T-helper 9 cell (primary cell): Measurements from ENCODE around the gene DCAF6.
"Not testable (repeated sequence)": the region's sequence is repeated elsewhere in the genome, so short reads cannot be mapped to it uniquely, and the experiment has no call there.

ENCODE experiments used
- DNase-seq: peaks from one replicate; pipeline ENCODE4 v3.0.0-alpha.2; 2020

Gene DCAF6

DNA sequence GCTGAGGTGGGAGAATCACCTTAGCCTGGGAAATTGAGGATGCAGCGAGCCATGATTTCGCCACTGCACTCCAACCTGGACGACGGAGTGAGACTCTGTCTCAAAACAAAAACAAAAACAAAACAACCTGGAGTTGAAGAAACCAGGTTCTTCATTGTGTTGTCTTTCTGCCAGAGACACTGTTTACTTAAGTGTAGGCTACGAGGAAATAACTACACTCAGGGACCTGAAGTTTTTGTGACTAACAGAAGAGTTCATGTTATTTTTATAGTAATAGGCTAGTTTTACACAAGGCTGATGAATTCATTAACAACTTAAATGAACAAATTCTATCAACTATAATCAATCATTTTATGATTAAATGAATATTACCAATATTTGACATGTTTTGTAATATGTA lies 98.9 kb downstream of the DCAF6 start:
- DNase-seq, result no peak

DNA sequence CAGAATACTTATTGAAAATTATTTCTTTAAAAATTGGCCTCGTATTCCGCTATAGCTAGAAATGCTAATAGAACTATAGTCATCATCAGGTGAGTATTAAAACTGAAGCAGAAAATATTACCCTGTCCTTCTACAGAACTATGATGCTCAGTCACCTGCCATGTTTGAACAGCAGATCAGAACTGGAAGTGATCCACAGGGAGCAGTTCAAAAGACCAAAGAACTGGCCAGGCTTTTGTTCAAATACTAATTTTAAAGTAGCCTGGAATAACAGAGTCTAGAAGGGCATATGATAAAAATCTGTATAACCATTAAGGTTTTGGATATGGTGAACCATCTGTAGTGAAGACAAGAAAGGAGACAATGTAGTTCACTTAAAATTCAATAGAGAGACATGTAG lies 105.9 kb downstream of the DCAF6 start:
- no peak for DNase-seq

DNA sequence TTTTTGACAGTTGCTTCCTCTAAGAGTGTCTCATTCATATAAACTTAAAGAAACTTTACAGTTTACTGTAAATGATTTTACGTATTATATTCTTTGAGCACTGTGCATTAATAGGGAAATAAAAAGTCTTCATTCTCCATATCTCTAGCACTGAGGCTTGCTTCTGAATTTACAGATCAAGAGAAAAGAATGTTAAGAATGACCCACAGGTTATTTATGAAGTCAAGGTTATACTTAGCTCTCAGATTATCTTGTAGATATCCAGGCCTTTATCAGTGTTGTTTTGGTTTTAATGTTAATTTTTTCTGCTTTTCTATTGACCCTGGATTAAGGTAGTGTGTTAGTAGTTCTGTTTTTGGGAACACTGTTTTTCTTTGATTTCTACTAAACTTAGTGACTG lies 108.8 kb downstream of the DCAF6 start:
- no peak for DNase-seq

DNA sequence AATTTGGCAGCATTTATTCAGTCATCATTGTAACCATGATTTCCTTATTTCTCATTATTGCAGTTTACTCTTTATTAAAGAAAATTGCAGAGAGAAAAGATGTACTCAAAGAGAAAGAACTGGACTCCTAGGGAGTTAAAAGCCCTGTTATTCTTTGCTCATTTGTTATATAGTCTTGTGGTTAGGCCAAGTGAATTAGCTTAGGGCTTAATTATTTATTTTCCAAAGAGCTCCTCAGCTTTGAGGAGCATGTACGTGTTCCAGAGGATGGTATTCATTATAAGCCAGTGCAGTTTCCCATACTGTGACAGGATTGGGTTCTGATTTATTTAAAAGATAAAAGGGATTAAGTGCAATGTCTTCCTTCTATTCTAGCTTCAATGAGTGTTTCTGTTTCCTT lies 113.8 kb downstream of the DCAF6 start:
- no peak for DNase-seq

DNA sequence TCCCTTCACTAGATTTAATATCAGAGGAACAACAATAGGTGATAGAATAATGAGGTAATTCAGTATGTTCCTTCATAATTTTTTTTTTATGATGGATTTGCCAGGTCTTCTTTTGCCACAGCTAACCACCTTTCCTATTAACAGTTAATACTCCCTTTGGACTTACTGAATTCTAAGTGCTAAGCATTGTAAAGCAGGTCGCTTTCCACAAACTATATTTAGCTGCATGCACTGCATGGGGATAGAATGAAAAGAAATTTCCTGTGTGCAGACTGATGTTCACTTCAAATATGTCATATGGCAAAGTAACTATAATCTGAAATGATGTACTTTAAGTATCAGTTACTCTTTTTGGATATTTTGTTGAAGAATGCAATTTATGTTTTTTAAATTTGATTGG lies 114.4 kb downstream of the DCAF6 start:
- DNase-seq, result no peak

DNA sequence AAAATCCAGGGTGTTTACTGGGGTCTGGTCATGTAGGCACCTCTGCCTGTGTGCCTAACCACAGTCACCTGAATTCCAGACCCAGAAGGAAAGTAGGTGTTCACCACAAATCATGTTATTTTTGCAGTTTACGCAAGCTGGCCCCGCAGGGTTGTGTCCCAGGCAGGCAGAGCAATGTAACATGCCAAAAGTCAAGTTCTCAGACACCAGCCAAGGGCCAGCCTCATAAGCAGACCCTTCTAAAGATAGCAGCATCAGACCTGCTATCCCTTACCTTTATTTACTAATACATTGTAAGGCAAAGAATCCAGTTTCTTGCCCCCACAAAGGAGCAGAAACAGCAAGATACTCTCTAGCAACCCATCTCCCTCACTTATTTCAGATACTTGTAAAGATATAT lies 117.2 kb downstream of the DCAF6 start:
- no peak for DNase-seq

DNA sequence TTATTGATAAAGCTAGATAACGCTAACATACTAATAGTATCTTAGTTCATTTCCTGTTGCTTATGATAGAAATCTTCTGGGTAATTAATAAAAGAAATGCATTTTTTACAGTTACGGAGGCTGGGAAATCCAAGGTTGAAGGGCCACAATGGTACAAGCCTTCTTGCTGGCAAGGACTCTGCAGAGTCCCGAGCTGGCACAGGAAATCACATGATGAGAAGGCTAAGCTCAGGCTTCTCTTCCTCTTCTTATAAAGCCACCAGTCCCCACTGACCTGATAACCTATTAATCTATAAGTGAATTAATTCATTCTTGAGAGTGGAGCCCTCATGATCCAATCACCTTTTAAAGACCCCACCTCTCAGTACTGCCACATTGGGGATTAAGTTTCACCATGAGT lies 117.6 kb downstream of the DCAF6 start:
- no peak for DNase-seq

DNA sequence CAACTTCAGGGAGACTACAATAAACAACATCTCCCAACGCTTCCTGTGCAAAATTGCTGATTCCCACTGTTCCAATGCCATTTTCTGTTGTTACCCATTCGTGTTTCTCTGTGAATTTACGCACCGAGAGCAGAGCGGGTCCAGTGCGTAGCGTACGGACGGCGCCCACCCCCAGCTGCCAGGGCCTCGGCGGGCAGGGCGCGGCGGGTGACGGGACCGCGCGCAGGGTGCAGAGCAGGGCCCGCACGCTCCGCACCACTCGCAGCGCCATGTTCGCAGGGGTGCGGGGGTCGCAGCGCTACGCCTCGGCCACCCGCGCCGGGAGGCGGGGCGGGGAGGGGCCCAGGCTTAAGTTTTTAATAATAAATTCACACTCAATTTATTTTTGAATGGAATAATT lies 119.7 kb downstream of the DCAF6 start:
- DNase-seq, result not testable (repeated sequence)

DNA sequence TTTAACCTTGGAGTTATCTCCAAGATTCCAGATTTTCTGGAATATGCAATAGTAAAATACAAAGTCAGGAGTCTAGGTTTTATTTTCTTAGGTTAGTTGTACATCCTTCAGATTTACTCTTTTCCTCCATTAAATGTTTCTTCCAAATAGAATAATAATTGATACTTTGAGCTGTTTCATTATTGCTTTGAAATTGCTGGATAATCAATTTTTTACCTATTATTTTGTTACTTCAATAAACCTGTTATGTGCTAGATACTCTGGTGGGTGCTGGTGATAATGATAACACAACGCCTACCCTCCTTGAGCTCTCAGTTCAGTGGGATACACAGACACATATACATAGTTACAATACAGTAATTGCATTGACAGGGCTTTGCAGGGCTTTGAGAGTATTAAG lies 120.9 kb downstream of the DCAF6 start:
- DNase-seq, result no peak

DNA sequence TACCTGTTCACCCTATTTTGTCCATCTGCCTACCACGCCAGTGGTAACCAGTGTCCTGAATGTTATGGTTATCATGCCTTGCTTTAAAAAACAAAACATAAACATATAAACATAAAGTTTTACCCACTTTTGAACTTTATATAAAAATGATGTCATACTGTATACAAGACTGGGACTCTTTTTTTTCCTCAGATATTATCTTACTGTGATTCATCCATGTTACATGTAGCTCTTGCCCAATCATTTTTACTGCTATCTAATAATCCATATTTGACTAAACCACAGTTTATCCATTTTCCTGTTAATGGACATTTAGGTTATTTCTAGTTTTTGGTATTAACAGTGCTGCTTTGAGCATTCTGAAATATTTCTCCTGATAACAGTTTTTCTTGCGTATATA lies 121.4 kb downstream of the DCAF6 start:
- DNase-seq, result no peak

DNA sequence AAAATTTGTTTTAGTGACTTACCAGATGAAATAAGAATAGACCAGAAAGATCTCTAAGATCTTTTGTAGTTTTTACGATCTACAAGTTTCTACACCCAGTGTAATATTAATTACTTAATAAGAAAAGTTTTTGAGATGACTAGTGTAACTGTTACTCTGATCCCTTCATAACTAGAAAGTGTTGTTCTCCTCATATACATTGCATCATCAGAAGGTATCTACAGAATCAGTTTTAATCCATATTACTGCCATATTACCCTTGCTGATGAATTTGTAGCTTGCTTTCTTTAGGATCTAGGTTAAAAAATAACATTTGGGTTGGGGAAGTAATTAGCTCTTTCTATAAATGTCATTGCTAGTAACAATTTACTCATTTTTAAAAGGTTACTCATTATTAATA lies 127.7 kb downstream of the DCAF6 start:
- DNase-seq, result no peak

DNA sequence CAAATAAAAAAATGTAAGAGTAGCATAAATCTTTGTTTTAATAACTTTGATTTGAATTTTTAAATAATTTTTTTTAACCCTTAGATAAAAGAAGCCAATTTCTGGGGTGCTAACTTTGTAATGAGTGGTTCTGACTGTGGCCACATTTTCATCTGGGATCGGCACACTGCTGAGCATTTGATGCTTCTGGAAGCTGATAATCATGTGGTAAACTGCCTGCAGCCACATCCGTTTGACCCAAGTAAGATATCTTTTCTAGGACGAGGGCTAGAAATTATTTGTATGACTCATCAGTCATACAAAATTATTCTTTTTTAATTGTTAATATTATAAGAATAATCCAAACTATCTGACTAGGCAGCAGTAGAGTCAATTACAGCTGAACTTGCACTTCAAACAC lies 129.0 kb downstream of the DCAF6 start:
- no peak for DNase-seq

DNA sequence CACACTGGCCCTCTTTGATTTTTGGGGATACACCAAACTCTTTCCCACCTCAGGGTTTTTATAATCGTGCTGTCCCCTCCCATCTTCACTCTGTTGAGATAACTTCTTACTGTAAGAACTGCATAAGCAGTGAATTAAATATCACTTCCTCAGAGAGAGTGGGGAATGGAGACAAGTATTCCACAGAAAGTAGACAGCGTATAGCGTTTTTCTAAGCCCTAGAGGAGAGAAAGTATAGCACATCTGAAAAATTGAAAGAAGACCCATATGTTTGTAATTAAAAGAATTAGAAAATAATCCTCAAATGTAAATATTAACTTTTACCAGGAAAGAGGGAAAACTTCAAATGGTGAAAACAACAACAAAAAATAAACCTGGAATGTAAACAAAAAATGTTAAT lies 132.9 kb downstream of the DCAF6 start:
- DNase-seq, result no peak

DNA sequence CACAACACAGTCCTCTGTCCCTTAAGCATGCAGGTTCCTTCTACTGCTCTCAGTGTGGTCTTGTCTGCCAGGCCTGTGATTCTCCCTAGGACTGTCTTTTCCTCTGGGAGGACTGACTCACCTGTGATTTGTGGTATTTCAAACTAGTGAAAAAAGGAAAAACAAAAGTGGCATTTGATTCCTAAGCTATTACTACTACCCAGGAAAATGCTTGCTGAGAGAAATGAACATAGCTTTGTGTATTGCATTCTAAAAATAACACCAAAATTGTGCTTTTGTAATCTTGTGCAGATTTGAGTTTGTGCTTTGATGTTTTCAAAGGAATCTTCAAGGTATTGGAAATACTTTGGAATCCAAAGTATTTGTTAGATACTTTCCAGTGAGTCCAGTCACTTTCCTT lies 143.3 kb downstream of the DCAF6 start:
- DNase-seq, result no peak

DNA sequence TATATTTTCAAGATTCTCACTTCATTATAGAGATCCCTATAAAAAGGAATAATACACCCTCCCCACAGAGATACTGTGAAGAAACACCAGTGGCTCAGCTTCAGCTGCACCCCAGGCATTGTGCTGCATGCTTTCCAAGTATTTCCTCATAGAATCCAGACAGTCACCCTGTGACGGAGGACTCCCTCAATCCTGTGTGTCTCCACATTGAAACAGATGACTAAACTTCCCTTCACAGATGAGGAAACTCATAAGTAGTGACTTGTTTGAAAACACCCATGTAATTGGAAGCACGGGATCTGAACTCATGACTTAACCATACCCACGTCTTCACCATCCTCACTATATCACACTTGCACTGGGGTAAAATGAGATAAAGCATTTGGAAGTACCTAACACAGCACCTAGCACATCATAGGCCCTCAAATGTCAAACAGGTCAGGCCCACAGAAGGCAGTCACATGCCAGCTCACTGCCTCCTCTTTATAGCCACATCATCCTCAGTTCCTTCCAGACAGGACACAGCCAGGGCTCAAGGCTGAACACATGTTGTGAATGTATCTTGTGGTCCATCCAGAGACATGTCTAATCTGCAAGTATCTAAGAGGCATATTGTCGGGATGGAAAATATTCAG lies 145.0 kb downstream of the DCAF6 start:
- DNase-seq, result no peak

DNA sequence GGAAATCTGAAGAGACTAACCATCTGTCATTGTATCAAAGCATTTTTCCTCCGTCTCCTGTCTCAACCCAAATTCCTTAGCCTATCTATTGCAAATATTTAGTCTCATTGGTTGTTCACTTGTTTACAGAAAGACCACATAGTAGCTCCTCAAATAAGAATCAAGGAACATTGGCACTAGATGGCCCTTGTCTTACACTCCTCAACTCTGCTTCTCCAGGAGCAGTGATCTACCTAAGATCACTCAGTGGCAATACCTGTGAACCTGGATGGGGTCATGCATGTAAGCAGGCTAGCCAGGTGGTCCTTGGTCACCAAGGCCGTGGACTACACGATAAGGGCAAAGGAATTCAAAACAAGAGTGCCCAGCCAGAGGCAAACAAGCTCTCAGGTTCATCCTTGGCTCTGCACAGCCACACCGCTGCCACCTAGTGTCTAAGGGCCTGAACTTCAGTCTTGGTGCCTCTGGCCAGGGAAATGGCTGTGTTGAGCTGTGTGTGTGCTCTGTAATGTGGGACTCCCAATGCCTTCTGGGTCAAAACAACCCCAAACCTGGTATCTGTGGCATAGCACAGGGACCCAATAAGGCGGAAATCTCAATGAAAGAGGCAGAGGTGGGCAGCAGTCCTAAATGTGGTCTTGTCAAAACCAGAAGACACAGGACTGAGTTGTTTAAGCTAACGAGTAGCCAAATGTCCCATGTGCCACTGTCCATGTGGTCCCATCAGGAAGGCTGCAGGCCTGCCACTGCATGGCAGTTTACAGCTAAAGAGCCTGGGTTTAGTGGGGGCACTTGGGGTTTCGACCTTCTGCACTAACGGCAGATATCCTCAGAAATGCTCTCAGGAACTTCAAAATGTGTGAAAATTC lies 145.8 kb downstream of the DCAF6 start:
- DNase-seq, result peak; percentile 43

DNA sequence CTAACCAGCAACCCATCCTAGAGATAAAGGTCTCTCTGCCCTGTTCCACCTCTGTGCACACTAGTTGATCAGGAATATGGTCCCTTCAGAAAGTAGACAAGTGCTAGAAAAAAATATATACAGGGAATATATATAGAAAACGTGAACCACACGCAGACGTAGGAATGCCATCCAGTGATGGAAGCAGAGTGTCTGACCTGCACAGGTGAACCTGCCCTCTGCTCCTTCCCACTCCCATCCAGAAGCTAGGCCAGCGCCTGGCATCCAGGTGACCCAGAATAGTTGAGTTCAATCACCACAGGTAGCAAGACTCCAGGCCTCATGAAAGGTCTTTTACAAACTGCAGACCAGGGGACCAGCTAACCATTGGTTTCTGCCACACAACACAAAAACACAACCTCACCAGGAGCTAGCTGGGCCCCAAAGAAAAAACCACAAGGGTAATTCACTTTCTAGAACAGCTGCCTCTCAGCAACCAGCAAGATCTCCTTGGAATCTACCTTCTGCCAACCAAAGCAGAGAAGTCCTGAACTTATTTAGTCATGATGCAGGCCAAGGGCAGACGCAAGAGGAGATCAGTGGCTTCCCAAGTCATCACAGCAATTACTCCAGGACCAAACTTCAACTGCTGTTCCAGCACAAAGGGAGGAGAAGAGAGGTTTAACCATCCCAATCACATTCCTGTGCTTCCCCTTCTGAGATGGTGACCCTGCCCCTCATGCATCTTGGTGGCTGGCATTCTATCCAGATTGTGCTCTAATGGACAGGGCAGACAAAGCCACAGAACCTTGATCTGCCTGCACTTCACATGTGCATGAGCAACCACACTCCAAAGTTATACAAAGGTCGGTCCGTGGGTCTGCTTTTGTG lies 147.2 kb downstream of the DCAF6 start:
- no peak for DNase-seq

DNA sequence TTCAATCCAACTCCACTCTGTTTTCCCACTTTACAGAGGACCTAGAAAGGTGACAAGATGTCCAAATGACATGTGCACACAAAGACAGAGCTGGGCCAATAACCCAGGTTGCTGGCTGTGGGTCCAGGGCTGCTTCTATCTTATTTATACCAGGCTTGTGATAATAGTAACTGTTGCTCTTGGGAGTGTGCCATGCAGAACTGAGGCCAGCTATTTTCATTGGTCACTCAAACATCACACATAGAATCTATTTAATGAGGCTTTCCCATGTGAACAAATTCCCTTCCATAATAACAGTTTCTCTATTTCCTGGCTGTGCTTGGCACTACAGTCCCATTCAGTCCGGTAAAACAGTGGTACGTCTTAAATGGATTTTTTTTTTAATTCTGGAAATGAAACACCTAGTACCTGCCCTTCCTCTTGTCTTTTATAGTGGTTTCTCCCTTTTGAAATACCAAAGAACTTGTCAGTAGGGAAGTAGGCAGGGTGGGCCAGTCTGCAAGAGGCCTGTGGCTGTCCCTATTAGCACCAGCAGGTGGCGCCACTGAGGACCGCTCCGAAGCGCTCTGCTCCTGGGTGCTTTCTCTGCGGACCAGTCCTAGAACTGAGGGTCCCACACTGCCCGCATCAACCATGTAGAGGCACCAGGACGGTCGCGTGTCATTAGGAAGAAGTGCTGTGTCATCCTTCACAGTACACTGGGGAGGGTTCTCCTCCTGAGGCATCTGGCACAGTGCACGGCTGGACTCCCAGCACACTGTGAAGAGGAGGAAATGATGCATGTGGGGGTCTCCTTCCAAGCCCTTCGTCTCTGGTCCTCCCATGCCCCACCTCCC lies 148.1 kb downstream of the DCAF6 start:
- DNase-seq, result peak; percentile 54

DNA sequence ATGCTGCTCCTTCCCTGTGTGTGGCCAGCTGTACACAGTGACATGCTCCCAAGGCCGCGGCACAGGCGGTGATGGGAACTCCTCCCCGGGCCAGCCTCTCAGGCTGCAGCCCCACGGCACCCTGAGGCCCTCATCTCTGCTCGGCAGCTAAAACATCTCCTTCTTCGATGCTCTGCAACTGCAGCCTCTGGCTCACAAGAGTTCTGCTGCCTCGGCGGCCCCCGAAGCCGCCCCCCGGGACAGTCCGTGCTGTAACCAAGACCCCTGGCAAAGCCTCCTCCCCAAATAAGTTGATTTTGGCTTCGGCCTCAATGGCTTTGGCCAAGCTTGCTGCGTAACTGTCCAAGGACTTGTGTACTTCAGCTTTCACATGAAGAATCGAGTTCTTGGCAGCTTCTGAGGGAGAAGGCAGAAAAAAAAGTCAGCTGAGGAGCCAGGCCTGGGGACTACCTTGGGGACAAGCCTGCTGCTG lies 149.0 kb downstream of the DCAF6 start:
- DNase-seq, result no peak

DNA sequence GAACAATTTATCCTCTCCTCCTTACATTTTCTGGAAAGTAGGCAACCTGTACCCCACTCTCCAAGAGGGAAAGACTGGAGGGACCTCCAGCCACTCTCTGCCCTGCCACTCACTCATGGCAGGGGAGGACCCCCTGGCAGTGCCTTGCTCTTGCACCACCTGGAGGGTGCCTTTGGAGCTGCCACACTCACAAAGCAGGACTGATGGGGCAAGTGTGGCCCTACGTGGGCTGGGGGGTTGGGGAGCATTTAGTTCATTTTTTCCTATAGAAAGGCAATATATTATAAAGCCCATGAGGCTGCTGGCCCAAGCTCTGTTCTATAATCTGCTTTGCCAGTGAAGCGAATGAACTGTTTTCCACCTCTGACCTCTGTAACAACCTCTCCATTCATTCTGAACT lies 150.0 kb downstream of the DCAF6 start:
- no peak for DNase-seq

DNA sequence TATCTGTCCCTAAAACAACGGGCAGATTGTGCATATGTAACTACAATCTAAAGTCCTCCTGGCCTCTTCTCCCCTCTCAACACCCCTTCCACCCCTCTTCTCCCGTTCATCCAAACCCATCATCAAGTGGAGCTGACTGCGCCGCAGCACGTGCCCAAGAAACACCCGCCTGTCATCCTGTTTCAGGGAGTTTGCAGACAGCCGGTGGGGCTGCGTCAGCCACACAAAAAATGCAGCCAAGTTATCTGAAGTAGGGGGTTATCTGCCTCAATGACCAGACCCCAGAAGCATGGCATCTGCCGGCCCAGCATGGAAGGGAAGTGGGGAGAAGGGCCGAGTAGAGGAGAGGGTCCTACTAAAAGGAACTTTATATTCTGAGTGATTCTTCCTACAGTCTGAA lies 151.2 kb downstream of the DCAF6 start:
- no peak for DNase-seq

DNA sequence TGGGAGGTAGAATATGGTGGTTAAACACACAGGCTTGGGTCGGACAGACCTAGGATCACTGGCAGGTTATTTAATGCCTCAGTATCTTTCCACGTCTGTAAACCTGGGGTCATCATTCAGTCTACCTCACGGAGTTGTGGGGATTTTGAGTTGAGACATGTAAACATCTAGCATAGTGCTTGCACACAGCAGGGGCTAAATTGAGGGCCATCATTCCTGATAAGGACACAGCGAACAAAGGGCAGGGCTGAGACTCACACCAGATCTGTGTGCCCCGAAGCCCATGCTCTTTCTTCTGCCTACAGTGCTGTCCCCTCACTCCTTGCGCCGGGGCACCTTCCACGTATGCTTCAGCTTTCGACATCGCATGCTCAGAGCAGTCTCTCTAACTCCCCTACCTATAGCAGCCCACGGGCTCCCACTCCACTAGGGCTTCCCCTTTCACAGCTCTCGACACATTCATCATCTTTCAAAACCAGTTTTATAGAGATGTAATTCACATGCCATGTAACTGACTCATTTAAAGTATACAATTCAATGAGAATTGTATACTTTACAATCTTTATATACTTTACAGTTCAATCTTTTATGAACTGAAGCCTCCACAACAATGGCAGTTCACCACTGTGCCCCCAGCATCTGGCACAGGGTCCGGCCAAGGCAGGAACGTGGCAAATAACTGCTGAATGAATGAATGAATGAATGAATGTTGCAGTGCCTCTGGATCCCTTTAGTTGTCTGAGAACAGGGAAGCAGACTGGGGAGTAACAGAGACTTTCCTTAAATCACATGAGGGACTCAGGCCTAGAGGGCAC lies 152.2 kb downstream of the DCAF6 start:
- DNase-seq, result no peak
